IPS-NIHi7 (cell line): Measurements from ENCODE around the gene GSK3B.

ENCODE experiments used
- DNase-seq: peaks from one replicate; pipeline ENCODE4 v3.0.0; 2012; ENCODE audit warnings: mixed read lengths; ENCODE audit errors: extremely low spot score

Gene GSK3B

GRCh38 chr3:120093911-120094775 is at the start of gene GSK3B:
GSK3B (minus strand) TSS chr3:120094447; CDS start chr3:120093434, 1,013 bp downstream.
- DNase-seq: peak; percentile 87

DNA sequence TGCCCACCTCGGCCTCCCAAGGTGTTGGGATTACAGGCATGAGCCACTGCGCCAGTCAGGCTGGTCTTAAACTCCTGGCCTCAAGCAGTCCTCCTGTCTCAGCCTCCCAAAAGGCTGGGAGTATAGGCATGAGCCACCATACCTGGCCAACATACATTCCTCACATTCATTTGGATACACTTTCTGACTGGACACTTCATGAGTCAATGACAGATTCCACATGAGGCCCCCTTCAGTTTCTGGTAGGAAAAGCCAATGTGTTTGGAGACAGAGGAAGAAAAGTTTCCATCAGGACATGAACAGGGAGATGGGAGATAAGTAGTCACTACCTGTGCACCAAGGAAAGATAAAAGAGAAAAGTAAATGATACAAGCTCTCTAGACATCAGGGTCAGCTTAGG is 49.4 kb upstream of the GSK3B start:
- DNase-seq: no peak

DNA sequence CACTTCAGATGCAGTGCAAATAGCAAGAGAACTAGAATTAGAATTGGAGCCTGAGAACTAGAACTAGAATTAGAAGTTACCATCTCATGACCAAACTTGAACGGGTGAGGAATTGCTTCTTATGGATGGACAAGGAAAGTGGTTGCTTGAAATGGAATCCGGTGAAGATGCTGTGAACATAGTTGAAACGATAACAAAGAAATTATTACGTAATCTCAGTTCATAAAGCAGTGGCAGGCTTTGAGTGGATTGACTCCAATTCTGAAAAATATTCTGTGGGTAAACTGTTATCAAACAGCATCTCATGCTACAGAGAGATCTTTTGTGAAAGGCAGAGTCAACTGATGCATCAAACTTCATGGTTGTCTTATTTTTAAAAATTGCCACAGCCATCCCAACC is 48.0 kb upstream of the GSK3B start:
- no peak for DNase-seq

DNA sequence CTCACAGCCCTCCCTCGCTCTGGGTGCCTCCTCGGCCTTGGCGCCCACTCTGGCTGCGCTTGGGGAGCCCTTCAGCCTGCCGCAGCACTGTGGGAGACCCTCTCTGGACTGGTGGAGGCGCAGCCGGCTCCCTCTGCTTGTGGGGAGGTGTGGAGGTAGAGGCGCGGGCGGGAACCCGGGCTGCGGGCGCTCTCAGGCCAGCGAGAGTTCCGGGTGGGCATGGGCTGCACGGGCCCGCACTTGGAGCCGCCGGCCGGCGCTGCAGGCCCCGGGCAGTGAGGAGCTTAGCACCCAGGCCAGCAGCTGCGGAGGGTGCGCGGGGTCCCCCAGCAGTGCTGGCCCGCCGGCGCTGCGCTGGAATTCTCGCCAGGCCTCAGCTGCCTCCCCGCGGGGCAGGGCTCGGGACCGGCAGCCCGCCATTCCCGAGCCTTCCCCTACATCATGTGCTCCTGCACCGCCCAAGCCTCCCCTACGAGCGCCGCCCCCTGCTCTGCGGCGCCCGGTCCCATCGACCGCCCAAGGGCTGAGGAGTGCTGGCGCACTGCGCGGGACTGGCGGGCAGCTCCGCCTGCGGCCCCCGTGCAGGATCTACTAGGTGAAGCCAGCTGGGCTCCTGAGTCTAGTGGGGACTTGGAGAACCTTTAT is 46.0 kb upstream of the GSK3B start:
- DNase-seq: no peak

GRCh38 chr3:120139140-120139539 is 44.9 kb upstream of the GSK3B start:
- no peak for DNase-seq

GRCh38 chr3:120137548-120137947 is 43.3 kb upstream of the GSK3B start:
- DNase-seq: no peak

- no peak for DNase-seq
These were observed 36.4 kb upstream of the GSK3B start for GRCh38 chr3:120130656-120131055.

DNA sequence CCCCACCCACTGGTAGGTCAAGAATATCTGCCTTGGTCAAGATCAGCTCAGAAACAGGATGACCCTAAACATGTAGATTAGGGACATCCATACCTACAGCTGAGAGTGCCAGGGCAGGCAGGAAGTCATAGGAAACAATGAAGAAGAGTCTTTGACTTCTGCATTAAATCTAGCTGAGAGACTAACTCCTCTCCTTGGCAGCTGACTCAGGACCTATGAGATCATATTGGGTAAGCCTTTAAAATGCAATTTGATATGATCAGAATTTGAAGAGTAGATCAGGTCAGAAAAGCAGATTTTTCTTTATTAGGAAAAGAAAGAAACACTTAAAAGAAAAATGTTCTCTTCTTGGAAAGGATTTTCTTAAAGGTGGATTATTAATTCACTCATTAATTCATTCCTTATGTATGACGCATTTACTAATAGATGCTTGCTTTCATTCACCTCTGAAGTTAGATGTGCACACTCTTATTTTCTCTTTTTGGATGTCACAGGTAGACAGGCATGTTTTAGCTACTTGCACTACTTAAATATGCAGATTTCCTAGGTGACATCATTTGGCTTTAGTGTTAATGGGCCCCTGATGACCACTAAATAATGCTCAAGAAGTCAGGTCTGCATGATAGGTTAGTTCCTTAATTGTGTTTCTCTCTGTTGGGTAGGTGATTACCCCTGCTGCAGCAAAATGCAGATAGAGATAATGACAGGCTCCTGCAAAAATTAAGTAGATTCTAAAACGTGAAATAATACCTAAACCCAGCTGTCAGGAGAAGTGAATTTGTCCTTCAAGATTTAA is 35.7 kb upstream of the GSK3B start:
- DNase-seq: no peak

DNA sequence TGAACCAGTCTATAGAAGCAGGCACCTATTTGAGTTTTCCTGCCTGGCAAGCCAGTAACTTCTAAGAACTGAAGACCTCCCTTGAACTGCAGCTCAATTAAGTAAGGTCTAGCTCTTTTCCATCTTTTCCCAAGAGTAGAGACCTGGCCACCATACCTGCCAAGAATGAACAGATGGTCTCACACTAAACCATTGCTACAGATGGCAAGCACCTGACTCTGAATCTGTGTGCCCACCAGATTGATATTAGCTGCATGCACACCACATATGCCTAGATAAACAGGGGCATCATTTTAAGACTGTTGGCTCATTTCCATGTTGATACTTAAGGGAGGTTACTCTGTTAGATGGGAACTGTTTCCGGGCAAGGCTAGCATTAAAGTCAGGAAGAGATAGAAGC is 34.8 kb upstream of the GSK3B start:
- no peak for DNase-seq

- no peak for DNase-seq
These were observed 31.7 kb upstream of the GSK3B start for GRCh38 chr3:120125992-120126391.

DNA sequence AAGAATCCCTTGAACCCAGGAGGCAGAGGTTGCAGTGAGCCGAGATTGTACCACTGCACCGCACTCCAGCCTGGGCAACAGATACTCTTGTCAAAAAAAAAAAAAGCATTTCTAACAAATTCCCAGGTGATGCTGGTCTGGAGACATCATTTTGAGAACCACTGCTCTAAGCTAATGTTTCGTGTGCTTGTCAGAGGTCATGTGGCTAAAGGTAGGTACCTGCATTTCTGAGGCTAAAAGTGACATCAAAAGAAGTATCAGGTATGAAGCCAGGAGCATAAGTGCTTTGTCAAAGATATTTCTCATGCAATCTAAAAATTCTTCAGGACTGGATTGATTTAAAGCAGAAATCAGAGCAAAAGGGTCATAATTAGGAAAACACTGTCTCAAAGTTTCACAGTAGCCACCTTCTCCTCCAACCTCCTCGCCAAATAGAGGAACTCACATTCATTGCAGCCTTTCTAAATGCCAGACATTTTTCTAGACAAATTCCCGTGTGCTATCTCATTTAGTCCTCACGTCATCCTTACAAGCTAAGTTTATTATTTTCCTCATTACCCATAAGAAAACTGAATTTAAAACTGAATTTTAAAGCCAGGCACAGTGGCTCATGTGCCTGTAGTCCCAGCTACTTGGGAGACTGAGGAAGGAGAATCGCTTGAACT is 25.7 kb upstream of the GSK3B start:
- no peak for DNase-seq

DNA sequence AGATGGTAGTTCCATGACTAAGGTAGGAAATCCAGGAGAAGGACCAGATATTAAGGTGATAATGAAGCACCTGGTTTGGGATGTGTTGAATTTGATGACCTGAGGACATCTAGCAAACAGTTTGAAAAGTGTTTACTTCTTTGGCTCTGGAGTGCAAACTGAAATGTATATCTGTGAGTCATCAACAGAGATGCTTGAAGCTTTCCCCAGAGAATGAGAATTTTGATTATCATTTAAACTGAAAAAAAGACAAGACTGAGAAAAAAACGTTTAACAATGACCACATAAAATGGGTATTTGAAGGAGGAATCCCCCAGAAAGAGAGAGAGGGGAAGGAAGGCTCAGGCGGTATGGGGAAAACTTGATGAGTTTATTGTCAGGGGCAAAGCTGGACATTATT is 20.7 kb upstream of the GSK3B start:
- no peak for DNase-seq

DNA sequence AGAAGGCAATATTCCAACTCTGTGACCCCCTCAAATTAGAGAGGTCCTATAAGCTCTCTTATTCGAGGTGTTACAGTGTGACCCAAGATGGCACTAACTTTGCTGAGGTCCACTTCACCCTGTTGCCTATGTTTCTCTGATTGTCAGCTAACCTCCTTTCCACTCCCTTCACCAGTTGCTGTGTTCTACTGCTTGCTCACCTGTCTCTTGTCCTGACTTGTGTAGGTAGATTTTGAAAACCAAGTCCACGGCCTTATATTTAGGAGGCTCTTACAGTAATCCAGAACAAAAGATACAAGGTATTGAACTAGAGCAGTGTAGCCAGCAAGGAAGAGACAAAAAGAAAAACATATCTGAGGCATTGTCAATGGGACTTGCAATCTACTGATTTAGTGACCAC is 20.1 kb upstream of the GSK3B start:
- no peak for DNase-seq

DNA sequence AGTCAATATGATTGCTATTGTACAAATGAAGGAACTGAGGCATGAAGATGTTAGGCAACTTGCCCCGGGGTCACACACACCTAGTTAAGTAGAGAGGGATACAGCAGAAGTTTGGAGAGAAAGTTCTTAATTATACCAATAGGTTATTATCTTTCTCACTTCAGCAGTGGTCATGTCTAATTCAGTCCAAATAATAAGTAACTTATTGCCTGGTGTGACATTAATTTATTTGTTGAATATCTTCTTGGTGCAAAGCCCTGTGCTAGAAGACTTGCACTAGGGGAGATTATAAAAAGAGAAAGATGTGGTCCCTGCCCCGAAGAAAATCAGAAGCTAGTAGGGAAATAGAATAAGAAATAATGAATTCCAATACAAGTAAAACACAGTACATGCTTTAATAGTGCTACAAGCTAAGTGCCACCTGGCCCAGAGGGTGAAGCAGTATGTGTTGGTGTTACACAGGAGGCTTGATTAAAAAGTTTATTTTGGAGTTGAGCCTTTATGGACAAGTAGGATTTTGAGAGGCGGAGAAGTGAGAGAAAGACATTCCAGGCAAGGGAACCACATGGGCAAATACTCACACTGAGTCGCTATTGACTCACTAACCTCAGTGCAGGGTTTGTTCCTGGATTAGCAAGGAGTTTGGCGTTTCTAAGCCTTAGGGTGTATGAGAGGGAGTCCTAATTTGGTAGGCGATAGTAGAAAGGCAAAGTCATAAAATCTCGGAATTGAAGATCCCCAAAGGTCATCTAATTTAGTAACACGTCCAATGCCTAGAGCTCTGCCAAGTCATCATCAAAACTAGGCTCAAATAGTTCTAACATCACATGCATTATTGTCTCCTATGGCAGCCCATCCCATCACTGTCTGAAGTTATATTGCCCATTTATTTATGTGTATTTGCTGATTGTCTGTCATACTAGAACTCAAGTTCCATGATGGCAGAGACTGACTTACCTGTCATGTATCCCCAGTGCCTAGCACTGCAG is 19.2 kb upstream of the GSK3B start:
- DNase-seq: no peak

DNA sequence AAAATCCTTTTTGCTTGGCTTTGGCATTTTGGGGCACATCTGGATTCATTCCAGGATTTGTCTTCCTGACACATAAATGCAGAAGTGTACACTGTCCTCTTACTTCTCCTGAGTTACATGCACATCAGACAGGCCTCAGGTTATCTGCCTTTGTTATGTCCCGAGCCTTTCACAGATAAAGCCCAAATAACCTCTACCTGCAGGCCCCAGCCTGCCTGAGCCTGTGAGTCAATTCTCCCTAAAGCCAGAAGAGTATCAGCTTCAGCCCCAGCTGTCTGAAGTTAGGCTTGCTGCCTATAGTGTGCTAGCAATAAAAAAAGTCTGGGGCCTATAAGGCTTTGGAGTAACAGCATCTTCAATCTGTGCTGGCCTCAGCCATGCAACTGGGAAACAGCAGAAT is 17.7 kb upstream of the GSK3B start:
- DNase-seq: no peak

DNA sequence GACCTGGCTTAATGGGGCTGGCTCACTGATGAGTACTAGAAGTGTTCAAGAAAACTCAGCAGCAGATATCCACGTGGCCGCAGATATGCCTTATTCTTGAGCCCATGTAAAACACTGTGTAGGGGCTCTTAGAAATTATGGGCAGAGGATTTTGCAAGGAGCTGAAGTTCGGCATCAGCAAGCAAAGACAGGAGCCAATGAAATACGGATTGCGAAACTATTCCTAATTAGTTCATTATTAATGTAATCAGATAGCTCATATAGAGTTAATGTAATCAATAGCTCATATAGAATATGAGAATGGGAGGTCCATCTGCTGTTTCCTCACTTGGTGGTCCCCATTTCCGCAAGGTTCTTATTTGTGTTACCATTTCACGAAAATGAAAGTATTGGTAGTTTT is 9.0 kb upstream of the GSK3B start:
- no peak for DNase-seq

GRCh38 chr3:120102674-120103073 is 8.4 kb upstream of the GSK3B start:
- DNase-seq: no peak

DNA sequence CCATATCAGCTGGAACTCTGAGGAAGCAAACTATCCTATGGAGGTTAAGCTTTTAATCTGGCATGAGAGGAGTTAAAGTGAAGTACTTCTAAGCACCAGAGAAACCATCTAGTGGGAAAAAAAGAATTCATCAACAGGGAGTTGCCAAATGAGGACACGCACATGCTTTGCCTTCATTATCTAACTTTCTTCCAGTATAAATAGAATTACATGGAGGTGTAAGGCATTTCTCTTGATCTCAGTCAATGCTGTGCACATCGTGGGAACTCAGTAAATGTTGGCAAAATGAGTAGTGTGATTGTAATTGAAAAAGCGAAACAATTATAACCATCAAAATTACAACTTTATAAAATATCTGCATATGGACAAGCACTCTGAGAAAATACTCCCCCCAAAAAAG is 8.0 kb upstream of the GSK3B start:
- no peak for DNase-seq

DNA sequence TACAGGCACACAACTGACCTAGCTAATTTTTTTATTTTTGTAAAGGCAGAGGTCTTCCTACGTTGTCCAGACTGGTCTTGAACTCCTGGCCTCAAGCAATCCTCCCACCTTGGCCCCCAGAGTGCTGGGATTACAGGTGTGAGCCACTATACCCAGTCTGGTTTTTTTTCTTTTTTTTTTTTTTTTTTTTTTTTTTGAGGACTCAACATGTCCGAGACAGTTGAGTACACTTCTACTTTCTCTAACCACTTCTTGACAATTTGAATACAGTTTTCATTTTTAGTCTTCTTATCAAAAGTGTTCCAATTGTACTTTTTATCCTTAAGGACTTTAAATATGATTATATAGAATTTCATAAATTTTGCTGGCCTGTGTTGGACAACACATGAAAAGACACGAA is 7.4 kb upstream of the GSK3B start:
- no peak for DNase-seq

- no peak for DNase-seq
These were observed 6.5 kb upstream of the GSK3B start for GRCh38 chr3:120100711-120101110.

DNA sequence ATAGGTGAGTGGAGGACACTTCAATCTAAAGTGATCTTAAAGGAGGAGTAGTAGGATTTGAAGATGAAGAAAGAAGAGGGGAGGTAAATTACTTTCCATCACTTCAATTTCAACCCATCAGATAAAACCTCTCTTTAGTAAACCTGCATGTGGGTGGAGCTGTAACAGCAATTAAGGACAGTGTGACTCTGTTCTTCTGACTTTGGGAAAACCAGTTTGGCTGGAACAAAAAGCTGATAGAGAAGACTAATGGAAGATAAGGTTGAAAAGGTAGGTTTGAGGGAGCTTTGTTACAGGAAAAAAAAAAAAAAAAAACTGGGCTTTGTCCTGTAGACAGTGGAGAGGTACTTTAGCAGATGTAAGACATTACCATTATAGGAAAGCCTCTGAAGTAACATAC is 4.5 kb upstream of the GSK3B start:
- no peak for DNase-seq
